ENCODE results near the gene LUC7L.

LUC7L gene

GRCh38 chr16:272633-273546, 43.6 kb upstream of the LUC7L start:
- Histone ChIP-seq H3K9ac (ENCODE audit: low read length) (no peak overlapping the region), H3K4me3 (ENCODE audit: low read depth, low read length, poor library complexity, severe bottlenecking) (no peak overlapping the region), H3F3A (ENCODE audit: insufficient read depth, low read length) (no peaks in the 10 kb centered on the region), H3K4me1 (ENCODE audit: insufficient read depth, low read length, severe bottlenecking) (peaks cover 9% of the 10 kb centered on the region), H3K27ac (ENCODE audit: low read depth, low read length, poor library complexity, severe bottlenecking) (no peak overlapping the region), H3K36me3 (ENCODE audit: insufficient read depth, low read length) (no peaks in the 10 kb centered on the region), H3K9me3 (ENCODE audit: low read length) (no peaks in the 10 kb centered on the region), H3K9me2 (ENCODE audit: low read depth, low read length) (no peaks in the 10 kb centered on the region), H2AFZ (ENCODE audit: low read length) (no peak overlapping the region), H3K27me3 (ENCODE audit: insufficient read depth, low read length) (peaks cover 12% of the 10 kb centered on the region; the same call in 1 of the 2 replicates), H4K20me1 (ENCODE audit: insufficient read depth, low read length) (no peaks in the 10 kb centered on the region), H3K4me2 (ENCODE audit: low read length) (no peak overlapping the region; the same call in 1 of the 2 replicates), H3K79me2 (ENCODE audit: insufficient read depth, low read length) (no peaks in the 10 kb centered on the region)
- no peak for TF ChIP-seq EZH2 (IDR thresholded peaks at IDR 0.05; ENCODE audit: borderline replicate concordance, low read length)
- no peak for TF ChIP-seq CTCF (IDR thresholded peaks at IDR 0.05; ENCODE audit: low read length)

- H4K20me1 ChIP-seq (ENCODE audit: insufficient read depth, low read length): no peaks in the 10 kb centered on the region
- no peak overlapping the region for H3K9ac ChIP-seq (ENCODE audit: low read length)
- H3K9me3 ChIP-seq (ENCODE audit: low read length): no peaks in the 10 kb centered on the region
- H3F3A ChIP-seq (ENCODE audit: insufficient read depth, low read length): no peaks in the 10 kb centered on the region
- no peak overlapping the region for H3K4me2 ChIP-seq (ENCODE audit: low read length)
- H3K27ac ChIP-seq (ENCODE audit: low read depth, low read length, poor library complexity, severe bottlenecking): no peak overlapping the region
- no peak overlapping the region for H3K4me3 ChIP-seq (ENCODE audit: low read depth, low read length, poor library complexity, severe bottlenecking)
- TF ChIP-seq CTCF (IDR thresholded peaks at IDR 0.05; ENCODE audit: low read length) (no peak), EZH2 (IDR thresholded peaks at IDR 0.05; ENCODE audit: borderline replicate concordance, low read length) (no peak)
- no peaks in the 10 kb centered on the region for H3K36me3 ChIP-seq (ENCODE audit: insufficient read depth, low read length)
- H3K27me3 ChIP-seq (ENCODE audit: insufficient read depth, low read length): peaks cover 9% of the 10 kb centered on the region; the same call in 1 of the 2 replicates
- no peak overlapping the region for H2AFZ ChIP-seq (ENCODE audit: low read length)
- peaks cover 9% of the 10 kb centered on the region for H3K4me1 ChIP-seq (ENCODE audit: insufficient read depth, low read length, severe bottlenecking)
- no peaks in the 10 kb centered on the region for H3K79me2 ChIP-seq (ENCODE audit: insufficient read depth, low read length)
- H3K9me2 ChIP-seq (ENCODE audit: low read depth, low read length): no peaks in the 10 kb centered on the region
Measured at GRCh38 chr16:270381-271255, 41.4 kb upstream of the LUC7L start.

- H3K9ac ChIP-seq (ENCODE audit: low read length): no peak overlapping the region
- no peak overlapping the region for H3K4me3 ChIP-seq (ENCODE audit: low read depth, low read length, poor library complexity, severe bottlenecking)
- H3K79me2 ChIP-seq (ENCODE audit: insufficient read depth, low read length): no peaks in the 10 kb centered on the region
- H2AFZ ChIP-seq (ENCODE audit: low read length): no peak overlapping the region
- H3K9me3 ChIP-seq (ENCODE audit: low read length): no peaks in the 10 kb centered on the region
- H3K9me2 ChIP-seq (ENCODE audit: low read depth, low read length): no peaks in the 10 kb centered on the region
- H3K27ac ChIP-seq (ENCODE audit: low read depth, low read length, poor library complexity, severe bottlenecking): no peak overlapping the region
- H3K4me2 ChIP-seq (ENCODE audit: low read length): no peak overlapping the region
- TF ChIP-seq CTCF (IDR thresholded peaks at IDR 0.05; ENCODE audit: low read length): no peak
- TF ChIP-seq EZH2 (IDR thresholded peaks at IDR 0.05; ENCODE audit: borderline replicate concordance, low read length): no peak
- peaks cover 3% of the 10 kb centered on the region for H3K4me1 ChIP-seq (ENCODE audit: insufficient read depth, low read length, severe bottlenecking)
- no peaks in the 10 kb centered on the region for H4K20me1 ChIP-seq (ENCODE audit: insufficient read depth, low read length)
- H3K36me3 ChIP-seq (ENCODE audit: insufficient read depth, low read length): no peaks in the 10 kb centered on the region; the same call in 1 of the 2 replicates
- peaks cover 9% of the 10 kb centered on the region; the same call in 1 of the 2 replicates for H3K27me3 ChIP-seq (ENCODE audit: insufficient read depth, low read length)
- no peaks in the 10 kb centered on the region for H3F3A ChIP-seq (ENCODE audit: insufficient read depth, low read length)
Measured at GRCh38 chr16:269061-269796, 40.0 kb upstream of the LUC7L start.

Data from OCI-LY1 (cell line).